ENCODE measurements around the gene DMD.
"Not testable (repeated sequence)": the region's sequence is repeated elsewhere in the genome, so short reads cannot be mapped to it uniquely, and the experiment has no call there.

DMD gene

DNA sequence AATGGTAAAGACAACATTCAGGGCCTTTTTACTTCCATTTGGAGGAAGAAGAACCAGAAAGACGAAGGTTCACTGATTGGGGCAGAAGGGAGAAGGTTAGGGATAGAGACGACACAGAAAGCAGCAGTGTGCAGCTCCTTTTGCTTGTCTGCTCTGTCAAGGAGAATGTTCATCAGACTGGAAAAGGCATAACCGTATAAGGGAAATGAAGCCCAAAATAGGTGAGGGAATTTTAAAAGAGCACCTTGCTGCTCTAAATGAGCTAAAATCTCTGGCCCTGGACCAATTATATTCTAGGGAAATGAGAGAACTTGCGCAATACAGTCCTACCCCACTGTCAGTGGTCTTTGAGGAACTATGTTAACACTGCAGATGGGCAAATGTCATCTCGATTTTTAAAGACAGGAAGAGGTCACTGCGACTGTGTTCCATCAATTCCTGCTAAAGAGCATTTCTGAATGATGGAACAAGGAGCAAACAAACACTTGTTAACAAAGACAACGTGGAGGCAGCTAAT, 1229.7 kb downstream of the DMD start:
- H3K4me3 ChIP-seq (ENCODE audit: low read depth, low read length), result no peak overlapping the region
- peak; percentile 1 for DNase-seq (ENCODE audit: low read depth)
- no peak for TF ChIP-seq MYC (IDR thresholded peaks at IDR 0.05; ENCODE audit: low read depth, low read length)
- TF ChIP-seq, protein P1, sequence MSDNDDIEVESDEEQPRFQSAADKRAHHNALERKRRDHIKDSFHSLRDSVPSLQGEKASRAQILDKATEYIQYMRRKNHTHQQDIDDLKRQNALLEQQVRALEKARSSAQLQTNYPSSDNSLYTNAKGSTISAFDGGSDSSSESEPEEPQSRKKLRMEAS (IDR thresholded peaks at IDR 0.05; ENCODE audit: low read depth, low read length), result no peak
- TF ChIP-seq POLR2A (IDR thresholded peaks at IDR 0.05; ENCODE audit: extremely low read depth, insufficient read length), result no peak
- TF ChIP-seq, protein P2, sequence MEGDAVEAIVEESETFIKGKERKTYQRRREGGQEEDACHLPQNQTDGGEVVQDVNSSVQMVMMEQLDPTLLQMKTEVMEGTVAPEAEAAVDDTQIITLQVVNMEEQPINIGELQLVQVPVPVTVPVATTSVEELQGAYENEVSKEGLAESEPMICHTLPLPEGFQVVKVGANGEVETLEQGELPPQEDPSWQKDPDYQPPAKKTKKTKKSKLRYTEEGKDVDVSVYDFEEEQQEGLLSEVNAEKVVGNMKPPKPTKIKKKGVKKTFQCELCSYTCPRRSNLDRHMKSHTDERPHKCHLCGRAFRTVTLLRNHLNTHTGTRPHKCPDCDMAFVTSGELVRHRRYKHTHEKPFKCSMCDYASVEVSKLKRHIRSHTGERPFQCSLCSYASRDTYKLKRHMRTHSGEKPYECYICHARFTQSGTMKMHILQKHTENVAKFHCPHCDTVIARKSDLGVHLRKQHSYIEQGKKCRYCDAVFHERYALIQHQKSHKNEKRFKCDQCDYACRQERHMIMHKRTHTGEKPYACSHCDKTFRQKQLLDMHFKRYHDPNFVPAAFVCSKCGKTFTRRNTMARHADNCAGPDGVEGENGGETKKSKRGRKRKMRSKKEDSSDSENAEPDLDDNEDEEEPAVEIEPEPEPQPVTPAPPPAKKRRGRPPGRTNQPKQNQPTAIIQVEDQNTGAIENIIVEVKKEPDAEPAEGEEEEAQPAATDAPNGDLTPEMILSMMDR (IDR thresholded peaks at IDR 0.05; ENCODE audit: low read depth, low read length), result no peak

DNA sequence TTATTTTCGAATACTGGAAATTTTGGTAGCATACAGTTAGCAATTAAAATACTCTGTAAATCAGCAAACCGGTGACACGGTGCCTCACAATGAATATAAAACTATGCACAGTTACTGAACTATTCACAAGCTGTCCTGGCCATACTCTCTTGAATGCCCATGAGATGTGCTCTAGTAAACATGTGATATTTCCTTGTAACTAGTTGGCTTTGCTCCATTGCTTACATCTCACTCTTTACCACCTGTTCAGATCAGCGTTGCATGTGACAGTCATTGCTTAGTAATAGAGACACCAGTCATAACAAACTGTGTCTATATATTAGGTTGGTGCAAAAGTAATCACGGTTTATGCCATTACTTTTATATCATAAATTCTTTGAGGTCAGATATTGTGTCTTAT, 1241.6 kb downstream of the DMD start:
- DNase-seq (ENCODE audit: low read depth), result no peak
- no peak for TF ChIP-seq MYC (IDR thresholded peaks at IDR 0.05; ENCODE audit: low read depth, low read length)
- TF ChIP-seq, protein P1 (IDR thresholded peaks at IDR 0.05; ENCODE audit: low read depth, low read length), result no peak
- no peak overlapping the region for H3K4me3 ChIP-seq (ENCODE audit: low read depth, low read length)

DNA sequence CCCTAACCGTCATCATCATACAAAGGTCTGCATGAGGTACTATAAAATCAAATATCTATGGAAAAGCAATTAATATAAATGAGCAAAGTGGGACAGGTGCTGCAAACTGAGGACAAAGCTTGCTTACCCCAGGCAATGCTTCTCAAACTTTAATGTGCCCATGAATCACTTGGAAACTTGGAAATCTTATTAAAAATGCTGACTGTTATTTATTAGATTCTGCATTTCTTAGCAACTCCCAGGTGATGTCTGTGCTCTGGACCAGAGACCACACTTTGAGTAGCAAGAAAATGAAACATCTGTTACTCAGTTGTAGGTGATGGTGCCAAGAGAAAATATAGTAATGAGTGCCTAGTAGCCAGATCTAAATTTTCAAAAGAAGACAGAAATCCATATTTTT, 1249.1 kb downstream of the DMD start:
- TF ChIP-seq POLR2A (IDR thresholded peaks at IDR 0.05; ENCODE audit: extremely low read depth, insufficient read length) (no peak), MYC (IDR thresholded peaks at IDR 0.05; ENCODE audit: low read depth, low read length) (no peak)
- TF ChIP-seq, protein P2 (IDR thresholded peaks at IDR 0.05; ENCODE audit: low read depth, low read length), result no peak
- TF ChIP-seq, protein P1 (IDR thresholded peaks at IDR 0.05; ENCODE audit: low read depth, low read length), result no peak
- no peak overlapping the region for H3K4me3 ChIP-seq (ENCODE audit: low read depth, low read length)
- DNase-seq (ENCODE audit: low read depth), result no peak

DNA sequence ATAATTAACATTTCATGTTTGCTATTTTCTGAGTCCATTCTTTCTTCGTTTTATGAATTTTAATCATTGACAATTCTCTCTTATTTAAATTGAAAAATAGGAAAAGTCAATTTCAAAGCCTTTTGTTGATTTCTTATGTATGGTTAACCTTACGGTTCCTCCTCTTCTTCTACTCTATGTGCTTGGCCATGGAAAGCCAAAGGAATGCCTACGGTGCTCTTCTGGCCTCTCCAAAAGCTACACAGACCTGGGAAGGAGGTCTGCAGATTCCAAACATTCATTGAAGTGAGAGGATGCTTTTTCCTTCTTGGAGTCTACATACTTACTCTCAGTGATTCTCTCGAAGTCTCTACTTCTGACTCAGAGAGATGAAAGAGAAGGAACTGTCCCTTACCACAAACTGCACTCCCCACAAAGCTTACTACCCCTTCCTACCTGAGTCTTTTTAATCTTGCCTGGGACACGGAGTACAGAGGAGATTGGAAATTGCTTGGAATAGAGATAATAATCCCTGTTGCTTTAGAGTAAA, 1276.4 kb downstream of the DMD start:
- TF ChIP-seq POLR2A (IDR thresholded peaks at IDR 0.05; ENCODE audit: extremely low read depth, insufficient read length), result no peak
- TF ChIP-seq, protein P2 (IDR thresholded peaks at IDR 0.05; ENCODE audit: low read depth, low read length), result no peak
- no peak for TF ChIP-seq MYC (IDR thresholded peaks at IDR 0.05; ENCODE audit: low read depth, low read length)
- TF ChIP-seq, protein P1 (IDR thresholded peaks at IDR 0.05; ENCODE audit: low read depth, low read length), result no peak
- no peak overlapping the region for H3K4me3 ChIP-seq (ENCODE audit: low read depth, low read length)
- no peak for DNase-seq (ENCODE audit: low read depth)

DNA sequence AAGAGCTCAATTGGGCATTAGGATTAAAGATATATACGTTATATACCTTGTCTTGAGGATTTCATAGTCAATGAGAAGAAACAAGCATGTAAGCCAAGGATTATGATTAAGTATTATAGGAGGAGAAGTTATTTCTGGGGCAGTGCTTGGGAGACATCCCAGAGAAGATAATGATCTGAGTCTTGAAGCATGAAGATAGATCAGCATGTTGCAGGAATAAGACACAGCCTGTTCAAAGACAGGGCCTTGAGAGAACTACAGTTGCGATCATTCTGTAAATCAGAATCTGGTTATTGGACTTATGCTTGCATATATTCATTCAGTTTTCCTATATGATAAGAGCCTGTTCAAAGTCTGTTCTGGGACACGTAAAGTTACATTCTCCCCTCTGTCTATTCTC, 1277.3 kb downstream of the DMD start:
- no peak for DNase-seq (ENCODE audit: low read depth)
- TF ChIP-seq, protein P1 (IDR thresholded peaks at IDR 0.05; ENCODE audit: low read depth, low read length), result no peak

DNA sequence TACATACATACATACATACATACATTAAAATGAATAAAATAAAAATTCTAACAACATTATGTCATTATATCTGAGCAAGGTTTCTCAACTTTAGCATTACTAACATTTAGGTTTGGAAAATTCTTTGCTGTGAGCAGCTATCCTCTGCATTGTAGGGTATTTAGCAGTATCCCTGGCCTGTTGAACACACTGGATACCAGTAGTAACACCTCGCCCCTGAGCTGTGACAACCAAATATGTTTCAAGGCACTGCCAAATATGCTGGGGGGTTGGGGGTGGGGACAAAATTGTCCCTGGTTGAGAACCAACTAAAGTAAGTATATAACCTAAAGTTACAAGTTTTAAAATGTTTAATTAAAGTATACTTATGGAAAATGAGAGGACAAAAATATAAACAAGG, 1278.6 kb downstream of the DMD start:
- TF ChIP-seq, protein P1 (IDR thresholded peaks at IDR 0.05; ENCODE audit: low read depth, low read length), result no peak
- TF ChIP-seq, protein P2 (IDR thresholded peaks at IDR 0.05; ENCODE audit: low read depth, low read length), result no peak
- TF ChIP-seq MYC (IDR thresholded peaks at IDR 0.05; ENCODE audit: low read depth, low read length) (no peak), POLR2A (IDR thresholded peaks at IDR 0.05; ENCODE audit: extremely low read depth, insufficient read length) (no peak)
- DNase-seq (ENCODE audit: low read depth), result no peak
- H3K4me3 ChIP-seq (ENCODE audit: low read depth, low read length), result no peak overlapping the region

More for the DNA sequence above, 1277.3 kb downstream of the DMD start:
- no peak overlapping the region for H3K4me3 ChIP-seq (ENCODE audit: low read depth, low read length)

DNA sequence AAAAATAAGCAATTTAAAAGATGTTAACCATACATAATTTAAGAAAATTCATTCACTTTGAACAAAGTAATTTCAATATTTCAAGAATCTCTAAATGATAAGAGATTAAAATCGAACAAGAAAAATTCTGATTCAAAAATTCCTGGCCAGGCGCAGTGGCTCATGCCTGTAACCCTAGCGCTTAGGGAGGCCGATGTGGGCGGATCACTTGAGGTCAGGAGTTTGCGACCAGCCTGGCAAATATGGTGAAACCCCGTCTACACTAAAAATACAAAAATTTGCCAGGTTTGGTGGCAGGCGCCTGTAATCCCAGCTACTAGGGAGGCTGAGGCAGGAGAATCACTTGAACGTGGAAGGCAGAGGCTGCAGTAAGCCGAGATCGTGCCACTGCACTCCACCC, 1279.0 kb downstream of the DMD start:
- DNase-seq (ENCODE audit: low read depth); H3K4me3 ChIP-seq (ENCODE audit: low read depth, low read length): not testable (repeated sequence)

Data from NB4 (cell line).